Stimulated activated naive CD8-positive, alpha-beta T cell treated with anti-CD3 and anti-CD28 coated beads, Interleukin-15, amount 100 ng/mL, for 72 hours (primary cell): Measurements from ENCODE around the gene NUP133.
"Not testable (repeated sequence)": the region's sequence is repeated elsewhere in the genome, so short reads cannot be mapped to it uniquely, and the experiment has no call there.

Experiments
- ATAC-seq: fragments of 150-1000 bp; cut with Tn5 transposase; 2 replicates; pipeline ENCODE4 v1.10.0; 2021; ENCODE audit warnings: mild to moderate bottlenecking, moderate library complexity
- DNase-seq, 2 donors: peaks; one replicate each; pipeline ENCODE4 v3.0.0; 2021 to 2022
- H3K27ac Mint-ChIP-seq, 2 donors: one replicate each; pipeline ENCODE4 v1.8.0; 2022; ENCODE audit warnings: mild to moderate bottlenecking in 2 of 2, mixed read lengths in 2 of 2, moderate library complexity in 2 of 2
- H3K27me3 Mint-ChIP-seq: one replicate; pipeline ENCODE4 v1.8.0; 2022; ENCODE audit warnings: mixed read lengths
- H3K4me1 Mint-ChIP-seq: one replicate; pipeline ENCODE4 v1.8.0; 2022; ENCODE audit warnings: mild to moderate bottlenecking, mixed read lengths
- H3K4me3 Mint-ChIP-seq, 2 donors: one replicate each; pipeline ENCODE4 v1.8.0; 2022; ENCODE audit warnings: mild to moderate bottlenecking in 2 of 2, mixed read lengths in 2 of 2, moderate library complexity in 1 of 2
- H3K9me3 Mint-ChIP-seq, 2 donors: one replicate each; pipeline ENCODE4 v1.8.0; 2022; ENCODE audit warnings: mixed read lengths in 2 of 2

The NUP133 gene

GRCh38 chr1:229526695-229527094 lies 18.6 kb upstream of the NUP133 start:
- H3K4me3 Mint-ChIP-seq, result no peak overlapping the region
- peaks cover 10% of the 10 kb centered on the region for H3K4me1 Mint-ChIP-seq
- H3K9me3 Mint-ChIP-seq, result no peaks in the 10 kb centered on the region
- ATAC-seq, result no peak
- H3K27ac Mint-ChIP-seq, result no peak overlapping the region
- DNase-seq, result no peak
- no peaks in the 10 kb centered on the region for H3K27me3 Mint-ChIP-seq

- ATAC-seq (no peak), DNase-seq (no peak)
- H3K27ac Mint-ChIP-seq, result no peak overlapping the region
- H3K4me1 Mint-ChIP-seq, result peaks cover 10% of the 10 kb centered on the region
- no peaks in the 10 kb centered on the region for H3K9me3 Mint-ChIP-seq
- H3K4me3 Mint-ChIP-seq, result no peak overlapping the region
- no peaks in the 10 kb centered on the region for H3K27me3 Mint-ChIP-seq
These were observed 14.9 kb upstream of the NUP133 start for GRCh38 chr1:229523052-229523451.

- H3K4me3 Mint-ChIP-seq, result no peak overlapping the region
- peaks cover 10% of the 10 kb centered on the region for H3K4me1 Mint-ChIP-seq
- no peak overlapping the region for H3K27ac Mint-ChIP-seq
- H3K27me3 Mint-ChIP-seq, result no peaks in the 10 kb centered on the region
- peak; percentile 33 to 43 for DNase-seq
- ATAC-seq, result peak; percentile 77
- H3K9me3 Mint-ChIP-seq, result no peaks in the 10 kb centered on the region
These were observed 6.6 kb upstream of the NUP133 start for GRCh38 chr1:229514578-229515275.

GRCh38 chr1:229511625-229512024 lies 3.5 kb upstream of the NUP133 start:
- H3K9me3 Mint-ChIP-seq, result not testable (repeated sequence)

GRCh38 chr1:229511201-229511600 lies 3.1 kb upstream of the NUP133 start:
- not testable (repeated sequence) for H3K4me3 Mint-ChIP-seq, H3K9me3 Mint-ChIP-seq, H3K27me3 Mint-ChIP-seq, DNase-seq, ATAC-seq, H3K27ac Mint-ChIP-seq
- peaks cover 30% of the 10 kb centered on the region for H3K4me1 Mint-ChIP-seq

More at GRCh38 chr1:229511625-229512024, 3.5 kb upstream of the NUP133 start:
- not testable (repeated sequence) for DNase-seq, H3K27ac Mint-ChIP-seq, ATAC-seq, H3K4me3 Mint-ChIP-seq, H3K27me3 Mint-ChIP-seq
- H3K4me1 Mint-ChIP-seq, result peaks cover 26% of the 10 kb centered on the region

- no peak overlapping the region for H3K27ac Mint-ChIP-seq
- H3K9me3 Mint-ChIP-seq, result no peaks in the 10 kb centered on the region
- H3K4me1 Mint-ChIP-seq, result peaks cover 23% of the 10 kb centered on the region
- peak overlapping the region; percentile 88 to 95 for H3K4me3 Mint-ChIP-seq
- DNase-seq (no peak), ATAC-seq (no peak)
- no peaks in the 10 kb centered on the region for H3K27me3 Mint-ChIP-seq
These were observed 1.4 kb upstream of the NUP133 start for GRCh38 chr1:229509576-229509975.

GRCh38 chr1:229508823-229509337 lies 739 bp upstream of the NUP133 start:
- Mint-ChIP-seq H3K27me3 (no peaks in the 10 kb centered on the region), H3K27ac (peak overlapping the region; percentile 90 to 96), H3K4me3 (peak overlapping the region; percentile 88 to 95), H3K9me3 (no peaks in the 10 kb centered on the region), H3K4me1 (peaks cover 20% of the 10 kb centered on the region)
- DNase-seq (no peak), ATAC-seq (no peak)

- ATAC-seq (no peak), DNase-seq (no peak)
- Mint-ChIP-seq H3K4me1 (peaks cover 20% of the 10 kb centered on the region), H3K4me3 (peak overlapping the region; percentile 88 to 95), H3K27me3 (no peaks in the 10 kb centered on the region), H3K27ac (peak overlapping the region; percentile 90 to 95), H3K9me3 (no peaks in the 10 kb centered on the region)
These were observed 639 bp downstream of the NUP133 start for GRCh38 chr1:229507502-229507901.

- H3K4me1 Mint-ChIP-seq, result peaks cover 20% of the 10 kb centered on the region
- no peaks in the 10 kb centered on the region for H3K27me3 Mint-ChIP-seq
- peak overlapping the region in 1 of 2 donors; percentile 25 for H3K27ac Mint-ChIP-seq
- no peak for ATAC-seq
- H3K9me3 Mint-ChIP-seq, result no peaks in the 10 kb centered on the region
- H3K4me3 Mint-ChIP-seq, result peak overlapping the region; percentile 88 to 95
- no peak for DNase-seq
These were observed 1.5 kb downstream of the NUP133 start for GRCh38 chr1:229506633-229507032.

GRCh38 chr1:229495782-229496181 lies 12.4 kb downstream of the NUP133 start:
- no peak for DNase-seq
- no peak overlapping the region for H3K4me3 Mint-ChIP-seq
- no peaks in the 10 kb centered on the region for H3K27me3 Mint-ChIP-seq
- ATAC-seq, result no peak
- H3K27ac Mint-ChIP-seq, result no peak overlapping the region
- no peaks in the 10 kb centered on the region for H3K4me1 Mint-ChIP-seq
- H3K9me3 Mint-ChIP-seq, result no peaks in the 10 kb centered on the region

GRCh38 chr1:229487181-229487580 lies 21.0 kb downstream of the NUP133 start:
- no peak overlapping the region for H3K4me3 Mint-ChIP-seq
- ATAC-seq (no peak), DNase-seq (no peak)
- no peaks in the 10 kb centered on the region for H3K9me3 Mint-ChIP-seq
- H3K27ac Mint-ChIP-seq, result no peak overlapping the region
- no peaks in the 10 kb centered on the region for H3K4me1 Mint-ChIP-seq
- no peaks in the 10 kb centered on the region for H3K27me3 Mint-ChIP-seq

- DNase-seq (no peak), ATAC-seq (no peak)
- H3K27ac Mint-ChIP-seq, result no peak overlapping the region
- H3K27me3 Mint-ChIP-seq, result no peaks in the 10 kb centered on the region
- H3K9me3 Mint-ChIP-seq, result no peaks in the 10 kb centered on the region
- no peaks in the 10 kb centered on the region for H3K4me1 Mint-ChIP-seq
- H3K4me3 Mint-ChIP-seq, result no peak overlapping the region
These were observed 22.8 kb downstream of the NUP133 start for GRCh38 chr1:229485318-229485717.

GRCh38 chr1:229482511-229482910 lies 25.6 kb downstream of the NUP133 start:
- Mint-ChIP-seq H3K27me3 (no peaks in the 10 kb centered on the region), H3K4me1 (peaks cover 10% of the 10 kb centered on the region), H3K4me3 (no peak overlapping the region), H3K27ac (peak overlapping the region in 1 of 2 donors; percentile 44), H3K9me3 (no peaks in the 10 kb centered on the region)
- ATAC-seq (no peak), DNase-seq (no peak)

- Mint-ChIP-seq H3K27ac (no peak overlapping the region), H3K27me3 (no peaks in the 10 kb centered on the region), H3K9me3 (no peaks in the 10 kb centered on the region), H3K4me3 (no peak overlapping the region), H3K4me1 (peaks cover 10% of the 10 kb centered on the region)
- DNase-seq, result no peak
- no peak for ATAC-seq
These were observed 27.6 kb downstream of the NUP133 start for GRCh38 chr1:229480495-229480894.

- no peak for ATAC-seq
- no peak for DNase-seq
- no peaks in the 10 kb centered on the region for H3K9me3 Mint-ChIP-seq
- no peak overlapping the region for H3K27ac Mint-ChIP-seq
- H3K4me1 Mint-ChIP-seq, result peaks cover 10% of the 10 kb centered on the region
- H3K27me3 Mint-ChIP-seq, result no peaks in the 10 kb centered on the region
- H3K4me3 Mint-ChIP-seq, result no peak overlapping the region
These were observed 28.3 kb downstream of the NUP133 start for GRCh38 chr1:229479660-229480399.

GRCh38 chr1:229478852-229479251 lies 29.3 kb downstream of the NUP133 start:
- Mint-ChIP-seq H3K4me1 (peaks cover 10% of the 10 kb centered on the region), H3K4me3 (no peak overlapping the region), H3K9me3 (no peaks in the 10 kb centered on the region), H3K27me3 (no peaks in the 10 kb centered on the region), H3K27ac (no peak overlapping the region)
- ATAC-seq, result no peak
- DNase-seq, result no peak
